Liver (tissue), 9 donors: ENCODE data around the gene SHH. TPM values are rescaled to one million over a fixed set of nuclear protein-coding genes. Genes with fewer than 3 reads are reported as not detected.

Experiments used
- DNase-seq: peaks from one replicate; pipeline ENCODE4 v3.0.0-alpha.2; 2017; ENCODE audit warnings: low spot score
- H3K27ac ChIP-seq, 2 donors: one replicate each; pipeline ENCODE4 v1.7.0; 2013; ENCODE audit warnings: inconsistent platforms in 2 of 2, low read length in 2 of 2, control low read depth in 1 of 2, low read depth in 1 of 2, mild to moderate bottlenecking in 1 of 2
- H3K27me3 ChIP-seq, 4 donors: one replicate each; pipeline versions ENCODE4 v1.6.1 to v1.7.0; 2013; ENCODE audit warnings: low read length in 3 of 4, inconsistent platforms in 1 of 4, mild to moderate bottlenecking in 1 of 4, moderate library complexity in 1 of 4; ENCODE audit not compliant: control insufficient read depth in 4 of 4, insufficient read depth in 4 of 4
- H3K36me3 ChIP-seq, 4 donors: one replicate each; pipeline versions ENCODE4 v1.6.1 to v1.7.0; 2013; ENCODE audit warnings: low read length in 3 of 4, mild to moderate bottlenecking in 3 of 4, low read depth in 1 of 4, moderate library complexity in 1 of 4; ENCODE audit not compliant: control insufficient read depth in 4 of 4, insufficient read depth in 3 of 4
- H3K4me1 ChIP-seq, 4 donors: one replicate each; pipeline versions ENCODE4 v1.6.1 to v1.7.0; 2013; ENCODE audit warnings: low read length in 3 of 4, mild to moderate bottlenecking in 3 of 4, moderate library complexity in 1 of 4; ENCODE audit not compliant: control insufficient read depth in 4 of 4, insufficient read depth in 4 of 4
- H3K4me3 ChIP-seq, 3 donors: one replicate each; pipeline versions ENCODE4 v1.6.1 to v1.7.0; 2013; ENCODE audit warnings: low read length in 3 of 3, control low read depth in 1 of 3, low read depth in 1 of 3, mild to moderate bottlenecking in 1 of 3
- H3K9ac ChIP-seq, 2 donors: one replicate each; pipeline ENCODE4 v1.7.0; 2013; ENCODE audit warnings: low read length in 2 of 2, mild to moderate bottlenecking in 2 of 2, moderate library complexity in 2 of 2, control low read depth in 1 of 2, low read depth in 1 of 2
- H3K9me3 ChIP-seq, 4 donors: one replicate each; pipeline versions ENCODE4 v1.6.1 to v1.7.0; 2013; ENCODE audit warnings: low read length in 3 of 4; ENCODE audit not compliant: control insufficient read depth in 4 of 4
- EGR1 ChIP-seq, 2 donors: IDR thresholded peaks; 2 replicates each; pipeline ENCODE4 v1.6.1; 2016 to 2018; ENCODE audit warnings: antibody characterized with exemption in 2 of 2, low read depth in 2 of 2
- FOXA1 ChIP-seq: IDR thresholded peaks from 2 replicates; pipeline ENCODE4 v1.6.1; 2016; ENCODE audit warnings: antibody characterized with exemption
- FOXA2 ChIP-seq: IDR thresholded peaks from 2 replicates; pipeline ENCODE4 v1.6.1; 2016; ENCODE audit warnings: antibody characterized with exemption
- GABPA ChIP-seq, 2 donors: IDR thresholded peaks in 1 of 2; conservative IDR thresholded peaks in 1 of 2; 2 replicates each; pipeline ENCODE4 v1.6.1; 2016; ENCODE audit warnings: antibody characterized with exemption in 2 of 2, mild to moderate bottlenecking in 1 of 2, moderate library complexity in 1 of 2
- HNF4A ChIP-seq, 2 donors: conservative IDR thresholded peaks; 2 replicates each; pipeline ENCODE4 v1.6.1; 2016; ENCODE audit warnings: antibody characterized with exemption in 2 of 2, mild to moderate bottlenecking in 2 of 2
- HNF4G ChIP-seq: IDR thresholded peaks from 2 replicates; pipeline ENCODE4 v1.6.1; 2016; ENCODE audit warnings: antibody characterized with exemption
- JUND ChIP-seq, 2 donors: IDR thresholded peaks; 2 replicates each; pipeline ENCODE4 v1.6.1; 2016; ENCODE audit warnings: antibody characterized with exemption in 2 of 2
- NR2F2 ChIP-seq: IDR thresholded peaks from 2 replicates; pipeline ENCODE4 v1.6.1; 2016; ENCODE audit warnings: antibody characterized with exemption
- RAD21 ChIP-seq, 2 donors: IDR thresholded peaks; 2 replicates each; pipeline ENCODE4 v1.6.1; 2016; ENCODE audit warnings: antibody characterized with exemption in 2 of 2, mild to moderate bottlenecking in 2 of 2
- RXRA ChIP-seq, 2 donors: IDR thresholded peaks; 2 replicates each; pipeline ENCODE4 v1.6.1; 2017 to 2018; ENCODE audit warnings: antibody characterized with exemption in 2 of 2, mild to moderate bottlenecking in 1 of 2
- SP1 ChIP-seq: IDR thresholded peaks from 2 replicates; pipeline ENCODE4 v1.6.1; 2018; ENCODE audit warnings: antibody characterized with exemption, mild to moderate bottlenecking
- TAF1 ChIP-seq: conservative IDR thresholded peaks from 2 replicates; pipeline ENCODE4 v1.6.1; 2016; ENCODE audit warnings: antibody characterized with exemption, mild to moderate bottlenecking
- YY1 ChIP-seq: IDR thresholded peaks from 2 replicates; pipeline ENCODE4 v1.6.1; 2016; ENCODE audit warnings: antibody characterized with exemption, mild to moderate bottlenecking
- WGBS: extraction: QIAGEN DNeasy Blood & Tissue Kit; methylation state at CpG from one replicate; pipeline ENCODE4 v1.1.7; 2013; 5-methylcytosine and 5-hydroxymethylcytosine counted together
- polyA plus RNA-seq, 2 donors: library from polyadenylated mRNA; stranded (reverse) in 1 of 2; unstranded in 1 of 2; fragments of 200-250 nt in 1 of 2; fragments of >200 nt in 1 of 2; fragmentation: Nextera tagmentation in 1 of 2; extraction: Ambion mirVana in 1 of 2; gene quantifications; one replicate each; pipeline versions ENCODE4 v1.2.1 to v1.2.3, GENCODE V29; 2013 to 2015
- total RNA-seq, 2 donors: library from RNA; depleted of rRNA; stranded (reverse); fragments of >200 nt; gene quantifications; one replicate each; pipeline ENCODE4 v1.2.3, GENCODE V29; 2014
- TF ChIP-seq, protein P1 (sequence below): IDR thresholded peaks from 2 replicates; pipeline ENCODE4 v1.6.1; 2016; ENCODE audit warnings: antibody characterized with exemption
- TF ChIP-seq, protein P2 (sequence below): IDR thresholded peaks from 2 replicates; pipeline ENCODE4 v1.6.1; 2016; ENCODE audit warnings: antibody characterized with exemption
- TF ChIP-seq, protein P3 (sequence below): fragments of 150-350 bp; IDR thresholded peaks from 2 replicates; pipeline ENCODE4 v1.5.1; 2017; ENCODE audit warnings: improper control_type of control experiment, low read depth, low read length; ENCODE audit not compliant: missing input control
- TF ChIP-seq, protein P4 (sequence below): IDR thresholded peaks from 2 replicates; pipeline ENCODE4 v1.6.1; 2016; ENCODE audit warnings: antibody characterized with exemption
- TF ChIP-seq, protein P5 (sequence below): IDR thresholded peaks from 2 replicates; pipeline ENCODE4 v1.6.1; 2016; ENCODE audit warnings: antibody characterized with exemption, mild to moderate bottlenecking
- donor health status: healthy.
- donor health status: healthy.
- donor health status: healthy.
- donor health status: healthy.
- donor health status: healthy.

Gene SHH
- total and polyA plus RNA-seq, 4 donors: 3.9 to 10.0 (median 5.2) TPM

DNA sequence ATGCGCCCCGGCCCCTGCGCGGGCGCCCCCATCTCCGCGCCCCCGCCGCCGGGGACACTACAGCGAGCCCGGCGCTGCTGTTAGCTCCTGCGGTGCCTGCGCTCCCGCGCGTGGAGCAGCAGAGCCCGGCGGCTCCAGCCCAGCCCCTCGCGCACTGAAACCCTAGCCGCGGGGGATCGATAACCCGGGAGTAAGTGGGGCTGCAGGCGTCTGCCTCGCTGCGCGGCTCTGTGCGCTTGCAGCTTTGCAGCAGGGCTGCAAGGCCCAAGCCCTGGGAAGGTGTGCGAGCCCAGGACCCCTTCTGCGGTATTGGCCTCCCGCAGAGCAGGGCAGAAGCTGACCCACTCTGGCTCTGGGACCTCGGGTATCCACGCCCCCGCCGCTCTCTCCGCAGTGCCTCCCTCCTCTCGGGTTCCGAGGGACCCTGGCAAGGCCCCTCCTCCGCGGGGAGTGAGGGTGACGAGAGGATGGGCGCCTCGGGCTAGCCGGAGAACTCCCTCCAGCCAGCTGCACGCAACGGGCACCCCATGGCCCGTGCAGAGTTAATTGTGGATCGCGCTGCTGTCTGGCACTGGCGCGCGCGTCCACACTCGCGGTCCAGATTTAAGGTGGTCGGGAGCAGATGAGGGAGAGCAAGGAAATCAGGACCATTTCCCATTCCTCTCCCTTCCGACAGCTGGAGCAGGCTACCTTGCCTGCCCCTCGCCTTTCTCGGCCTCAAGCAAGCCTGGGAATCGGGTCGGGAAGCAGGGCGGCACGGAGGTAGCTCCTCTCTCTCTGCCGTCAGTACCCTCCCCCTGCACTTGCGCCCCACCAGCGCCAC lies 2.1 kb downstream of the SHH start (continued):
- TF ChIP-seq, protein P1, sequence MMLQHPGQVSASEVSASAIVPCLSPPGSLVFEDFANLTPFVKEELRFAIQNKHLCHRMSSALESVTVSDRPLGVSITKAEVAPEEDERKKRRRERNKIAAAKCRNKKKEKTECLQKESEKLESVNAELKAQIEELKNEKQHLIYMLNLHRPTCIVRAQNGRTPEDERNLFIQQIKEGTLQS: no peak
- TF ChIP-seq RAD21 (IDR thresholded peaks at IDR 0.05) (no peak), FOXA2 (no peak), JUND (IDR thresholded peaks at IDR 0.05) (no peak)
- TF ChIP-seq, protein P2, sequence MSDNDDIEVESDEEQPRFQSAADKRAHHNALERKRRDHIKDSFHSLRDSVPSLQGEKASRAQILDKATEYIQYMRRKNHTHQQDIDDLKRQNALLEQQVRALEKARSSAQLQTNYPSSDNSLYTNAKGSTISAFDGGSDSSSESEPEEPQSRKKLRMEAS: no peak

DNA sequence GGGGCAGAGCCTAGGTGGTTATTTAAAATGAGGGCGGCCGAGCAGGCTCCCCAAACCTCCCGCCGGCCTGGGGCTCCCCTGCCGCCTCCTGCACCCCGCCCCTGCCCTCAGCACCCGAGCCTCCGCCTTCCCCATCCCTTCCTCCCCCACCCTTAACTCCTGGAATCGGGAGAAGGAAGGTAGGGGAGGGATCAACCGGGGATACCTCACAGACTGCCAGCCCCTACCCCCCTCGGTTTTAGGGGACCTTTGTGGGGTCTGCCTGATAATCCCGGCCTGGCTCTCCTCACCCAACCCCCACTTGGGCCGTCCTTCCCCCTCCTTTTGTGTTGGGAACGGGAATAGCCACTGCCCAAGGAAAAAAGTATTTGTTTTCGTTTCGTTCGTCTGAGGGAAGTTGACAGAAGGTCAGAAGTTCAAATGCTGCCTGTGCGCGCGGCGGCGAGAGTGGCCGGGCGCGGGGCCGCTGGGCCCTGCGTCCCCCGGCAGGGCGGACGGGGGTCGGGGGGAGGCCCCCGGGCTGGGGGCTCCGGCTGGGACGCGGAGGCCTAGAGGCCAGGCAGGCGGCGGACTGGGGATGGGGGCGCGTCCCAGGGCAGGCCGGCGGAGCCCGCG lies 2.8 kb downstream of the SHH start:
- no peaks in the 10 kb centered on the region for H3K27me3 ChIP-seq
- H3K9me3 ChIP-seq: no peaks in the 10 kb centered on the region
- peaks cover 11 to 79% (median 42%) of the 10 kb centered on the region in 4 donors for H3K4me1 ChIP-seq
- TF ChIP-seq, protein P3, sequence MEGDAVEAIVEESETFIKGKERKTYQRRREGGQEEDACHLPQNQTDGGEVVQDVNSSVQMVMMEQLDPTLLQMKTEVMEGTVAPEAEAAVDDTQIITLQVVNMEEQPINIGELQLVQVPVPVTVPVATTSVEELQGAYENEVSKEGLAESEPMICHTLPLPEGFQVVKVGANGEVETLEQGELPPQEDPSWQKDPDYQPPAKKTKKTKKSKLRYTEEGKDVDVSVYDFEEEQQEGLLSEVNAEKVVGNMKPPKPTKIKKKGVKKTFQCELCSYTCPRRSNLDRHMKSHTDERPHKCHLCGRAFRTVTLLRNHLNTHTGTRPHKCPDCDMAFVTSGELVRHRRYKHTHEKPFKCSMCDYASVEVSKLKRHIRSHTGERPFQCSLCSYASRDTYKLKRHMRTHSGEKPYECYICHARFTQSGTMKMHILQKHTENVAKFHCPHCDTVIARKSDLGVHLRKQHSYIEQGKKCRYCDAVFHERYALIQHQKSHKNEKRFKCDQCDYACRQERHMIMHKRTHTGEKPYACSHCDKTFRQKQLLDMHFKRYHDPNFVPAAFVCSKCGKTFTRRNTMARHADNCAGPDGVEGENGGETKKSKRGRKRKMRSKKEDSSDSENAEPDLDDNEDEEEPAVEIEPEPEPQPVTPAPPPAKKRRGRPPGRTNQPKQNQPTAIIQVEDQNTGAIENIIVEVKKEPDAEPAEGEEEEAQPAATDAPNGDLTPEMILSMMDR: no peak
- TF ChIP-seq NR2F2: no peak
- TF ChIP-seq HNF4G: no peak
- TF ChIP-seq, protein P4, sequence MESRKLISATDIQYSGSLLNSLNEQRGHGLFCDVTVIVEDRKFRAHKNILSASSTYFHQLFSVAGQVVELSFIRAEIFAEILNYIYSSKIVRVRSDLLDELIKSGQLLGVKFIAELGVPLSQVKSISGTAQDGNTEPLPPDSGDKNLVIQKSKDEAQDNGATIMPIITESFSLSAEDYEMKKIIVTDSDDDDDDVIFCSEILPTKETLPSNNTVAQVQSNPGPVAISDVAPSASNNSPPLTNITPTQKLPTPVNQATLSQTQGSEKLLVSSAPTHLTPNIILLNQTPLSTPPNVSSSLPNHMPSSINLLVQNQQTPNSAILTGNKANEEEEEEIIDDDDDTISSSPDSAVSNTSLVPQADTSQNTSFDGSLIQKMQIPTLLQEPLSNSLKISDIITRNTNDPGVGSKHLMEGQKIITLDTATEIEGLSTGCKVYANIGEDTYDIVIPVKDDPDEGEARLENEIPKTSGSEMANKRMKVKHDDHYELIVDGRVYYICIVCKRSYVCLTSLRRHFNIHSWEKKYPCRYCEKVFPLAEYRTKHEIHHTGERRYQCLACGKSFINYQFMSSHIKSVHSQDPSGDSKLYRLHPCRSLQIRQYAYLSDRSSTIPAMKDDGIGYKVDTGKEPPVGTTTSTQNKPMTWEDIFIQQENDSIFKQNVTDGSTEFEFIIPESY: no peak
- no peak for TF ChIP-seq GABPA (IDR thresholded peaks at IDR 0.05 in 1 of 2, conservative IDR thresholded peaks at IDR 0.05 in 1 of 2)
- no peak for TF ChIP-seq FOXA2
- no peak for TF ChIP-seq TAF1
- no peak for TF ChIP-seq EGR1 (IDR thresholded peaks at IDR 0.05; ENCODE audit: low read depth in 2 of 2)
- TF ChIP-seq, protein P5, sequence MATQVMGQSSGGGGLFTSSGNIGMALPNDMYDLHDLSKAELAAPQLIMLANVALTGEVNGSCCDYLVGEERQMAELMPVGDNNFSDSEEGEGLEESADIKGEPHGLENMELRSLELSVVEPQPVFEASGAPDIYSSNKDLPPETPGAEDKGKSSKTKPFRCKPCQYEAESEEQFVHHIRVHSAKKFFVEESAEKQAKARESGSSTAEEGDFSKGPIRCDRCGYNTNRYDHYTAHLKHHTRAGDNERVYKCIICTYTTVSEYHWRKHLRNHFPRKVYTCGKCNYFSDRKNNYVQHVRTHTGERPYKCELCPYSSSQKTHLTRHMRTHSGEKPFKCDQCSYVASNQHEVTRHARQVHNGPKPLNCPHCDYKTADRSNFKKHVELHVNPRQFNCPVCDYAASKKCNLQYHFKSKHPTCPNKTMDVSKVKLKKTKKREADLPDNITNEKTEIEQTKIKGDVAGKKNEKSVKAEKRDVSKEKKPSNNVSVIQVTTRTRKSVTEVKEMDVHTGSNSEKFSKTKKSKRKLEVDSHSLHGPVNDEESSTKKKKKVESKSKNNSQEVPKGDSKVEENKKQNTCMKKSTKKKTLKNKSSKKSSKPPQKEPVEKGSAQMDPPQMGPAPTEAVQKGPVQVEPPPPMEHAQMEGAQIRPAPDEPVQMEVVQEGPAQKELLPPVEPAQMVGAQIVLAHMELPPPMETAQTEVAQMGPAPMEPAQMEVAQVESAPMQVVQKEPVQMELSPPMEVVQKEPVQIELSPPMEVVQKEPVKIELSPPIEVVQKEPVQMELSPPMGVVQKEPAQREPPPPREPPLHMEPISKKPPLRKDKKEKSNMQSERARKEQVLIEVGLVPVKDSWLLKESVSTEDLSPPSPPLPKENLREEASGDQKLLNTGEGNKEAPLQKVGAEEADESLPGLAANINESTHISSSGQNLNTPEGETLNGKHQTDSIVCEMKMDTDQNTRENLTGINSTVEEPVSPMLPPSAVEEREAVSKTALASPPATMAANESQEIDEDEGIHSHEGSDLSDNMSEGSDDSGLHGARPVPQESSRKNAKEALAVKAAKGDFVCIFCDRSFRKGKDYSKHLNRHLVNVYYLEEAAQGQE: peak; percentile 1
- TF ChIP-seq, protein P1: no peak
- TF ChIP-seq RAD21 (IDR thresholded peaks at IDR 0.05): no peak
- TF ChIP-seq, protein P2: no peak
- no peak for TF ChIP-seq YY1
- no peak for TF ChIP-seq HNF4A (conservative IDR thresholded peaks at IDR 0.05)
- peak; percentile 54 for TF ChIP-seq SP1
- TF ChIP-seq JUND (IDR thresholded peaks at IDR 0.05): no peak
- peak in 1 of 2 donors; percentile 55 for TF ChIP-seq RXRA (IDR thresholded peaks at IDR 0.05)
- no peak for TF ChIP-seq FOXA1
- H3K27ac ChIP-seq: peak overlapping the region; percentile 93 to 99
- H3K36me3 ChIP-seq: peaks cover 0 to 3% (median under 1%) of the 10 kb centered on the region in 4 donors
- peak overlapping the region; percentile 66 to 81 (median 80) for H3K4me3 ChIP-seq
- 1% methylated on average over 43 of the region's 43 CpGs for WGBS
- peak overlapping the region; percentile 41 to 74 for H3K9ac ChIP-seq
- no peak for DNase-seq
